ENCODE data around the gene ZNF316.

Gene ZNF316

GRCh38 chr7:6614953-6615722, 22.0 kb upstream of the ZNF316 start, which contains the start of gene ZNF853:
Gene ZNF853 (plus strand): TSS chr7:6615610. CDS start chr7:6616175, 565 bp downstream.
- Histone ChIP-seq H3K9me3 (ENCODE audit: control insufficient read depth, insufficient read depth, low read length) (no peaks in the 10 kb centered on the region), H3K4me1 (ENCODE audit: insufficient read depth, low read length) (peaks cover 10% of the 10 kb centered on the region), H3K9ac (ENCODE audit: low read depth, low read length) (peak within 1 kb of the TSS; percentile 70), H3K36me3 (ENCODE audit: insufficient read depth, low read length) (no peaks in the 10 kb centered on the region)

- no peaks in the 10 kb centered on the region for H3K36me3 ChIP-seq (ENCODE audit: insufficient read depth, low read length)
- H3K9me3 ChIP-seq (ENCODE audit: control insufficient read depth, insufficient read depth, low read length): no peaks in the 10 kb centered on the region
- peaks cover 10% of the 10 kb centered on the region for H3K4me1 ChIP-seq (ENCODE audit: insufficient read depth, low read length)
- peak overlapping the region; percentile 70; the same call in 1 of the 2 replicates for H3K9ac ChIP-seq (ENCODE audit: low read depth, low read length)
These were observed 21.2 kb upstream of the ZNF316 start for GRCh38 chr7:6615723-6616555.

GRCh38 chr7:6616854-6617643, 20.1 kb upstream of the ZNF316 start:
- Histone ChIP-seq H3K36me3 (ENCODE audit: insufficient read depth, low read length) (peaks cover 5% of the 10 kb centered on the region; the same call in 1 of the 2 replicates), H3K9me3 (ENCODE audit: control insufficient read depth, insufficient read depth, low read length) (no peaks in the 10 kb centered on the region), H3K9ac (ENCODE audit: low read depth, low read length) (no peak overlapping the region), H3K4me1 (ENCODE audit: insufficient read depth, low read length) (peaks cover 10% of the 10 kb centered on the region)

GRCh38 chr7:6618621-6619020, 18.5 kb upstream of the ZNF316 start:
- Histone ChIP-seq H3K36me3 (ENCODE audit: insufficient read depth, low read length) (peaks cover 8% of the 10 kb centered on the region), H3K9ac (ENCODE audit: low read depth, low read length) (no peak overlapping the region), H3K4me1 (ENCODE audit: insufficient read depth, low read length) (peaks cover 7% of the 10 kb centered on the region), H3K9me3 (ENCODE audit: control insufficient read depth, insufficient read depth, low read length) (no peaks in the 10 kb centered on the region)

GRCh38 chr7:6619961-6620360, 17.2 kb upstream of the ZNF316 start:
- H3K36me3 ChIP-seq (ENCODE audit: insufficient read depth, low read length): peaks cover 8% of the 10 kb centered on the region
- no peaks in the 10 kb centered on the region for H3K4me1 ChIP-seq (ENCODE audit: insufficient read depth, low read length)
- H3K9me3 ChIP-seq (ENCODE audit: control insufficient read depth, insufficient read depth, low read length): no peaks in the 10 kb centered on the region
- H3K9ac ChIP-seq (ENCODE audit: low read depth, low read length): no peak overlapping the region

GRCh38 chr7:6621195-6622133, 15.7 kb upstream of the ZNF316 start:
- no peaks in the 10 kb centered on the region for H3K4me1 ChIP-seq (ENCODE audit: insufficient read depth, low read length)
- H3K36me3 ChIP-seq (ENCODE audit: insufficient read depth, low read length): peaks cover 8% of the 10 kb centered on the region
- H3K9me3 ChIP-seq (ENCODE audit: control insufficient read depth, insufficient read depth, low read length): no peaks in the 10 kb centered on the region
- no peak overlapping the region for H3K9ac ChIP-seq (ENCODE audit: low read depth, low read length)

GRCh38 chr7:6622134-6622710, 14.9 kb upstream of the ZNF316 start:
- peaks cover 8% of the 10 kb centered on the region for H3K36me3 ChIP-seq (ENCODE audit: insufficient read depth, low read length)
- no peaks in the 10 kb centered on the region for H3K4me1 ChIP-seq (ENCODE audit: insufficient read depth, low read length)
- no peaks in the 10 kb centered on the region for H3K9me3 ChIP-seq (ENCODE audit: control insufficient read depth, insufficient read depth, low read length)
- H3K9ac ChIP-seq (ENCODE audit: low read depth, low read length): no peak overlapping the region

- no peaks in the 10 kb centered on the region for H3K9me3 ChIP-seq (ENCODE audit: control insufficient read depth, insufficient read depth, low read length)
- no peak overlapping the region for H3K9ac ChIP-seq (ENCODE audit: low read depth, low read length)
- peaks cover 8% of the 10 kb centered on the region for H3K36me3 ChIP-seq (ENCODE audit: insufficient read depth, low read length)
- H3K4me1 ChIP-seq (ENCODE audit: insufficient read depth, low read length): no peaks in the 10 kb centered on the region
These were observed 13.4 kb upstream of the ZNF316 start for GRCh38 chr7:6623589-6624245.

GRCh38 chr7:6624246-6624611, 12.9 kb upstream of the ZNF316 start:
- no peaks in the 10 kb centered on the region for H3K4me1 ChIP-seq (ENCODE audit: insufficient read depth, low read length)
- H3K9me3 ChIP-seq (ENCODE audit: control insufficient read depth, insufficient read depth, low read length): no peaks in the 10 kb centered on the region
- H3K9ac ChIP-seq (ENCODE audit: low read depth, low read length): no peak overlapping the region
- peaks cover 8% of the 10 kb centered on the region for H3K36me3 ChIP-seq (ENCODE audit: insufficient read depth, low read length)

- Histone ChIP-seq H3K36me3 (ENCODE audit: insufficient read depth, low read length) (peaks cover 1% of the 10 kb centered on the region; the same call in 1 of the 2 replicates), H3K9me3 (ENCODE audit: control insufficient read depth, insufficient read depth, low read length) (no peaks in the 10 kb centered on the region), H3K9ac (ENCODE audit: low read depth, low read length) (no peak overlapping the region), H3K4me1 (ENCODE audit: insufficient read depth, low read length) (no peaks in the 10 kb centered on the region)
These were observed 9.1 kb upstream of the ZNF316 start for GRCh38 chr7:6628045-6628444.

- Histone ChIP-seq H3K9me3 (ENCODE audit: control insufficient read depth, insufficient read depth, low read length) (no peaks in the 10 kb centered on the region), H3K9ac (ENCODE audit: low read depth, low read length) (no peak overlapping the region), H3K36me3 (ENCODE audit: insufficient read depth, low read length) (no peaks in the 10 kb centered on the region), H3K4me1 (ENCODE audit: insufficient read depth, low read length) (no peaks in the 10 kb centered on the region)
These were observed 6.9 kb upstream of the ZNF316 start for GRCh38 chr7:6630007-6630849.

- H3K4me1 ChIP-seq (ENCODE audit: insufficient read depth, low read length): no peaks in the 10 kb centered on the region
- H3K9ac ChIP-seq (ENCODE audit: low read depth, low read length): no peak overlapping the region
- no peaks in the 10 kb centered on the region for H3K9me3 ChIP-seq (ENCODE audit: control insufficient read depth, insufficient read depth, low read length)
These were observed 5.5 kb upstream of the ZNF316 start for GRCh38 chr7:6631605-6632004.

More at GRCh38 chr7:6631605-6632004, 5.5 kb upstream of the ZNF316 start:
- H3K36me3 ChIP-seq (ENCODE audit: insufficient read depth, low read length): no peaks in the 10 kb centered on the region
